ENCODE data around the gene KIAA0319L.
"Not testable (repeated sequence)": the region's sequence is repeated elsewhere in the genome, so short reads cannot be mapped to it uniquely, and the experiment has no call there.

Gene KIAA0319L

DNA sequence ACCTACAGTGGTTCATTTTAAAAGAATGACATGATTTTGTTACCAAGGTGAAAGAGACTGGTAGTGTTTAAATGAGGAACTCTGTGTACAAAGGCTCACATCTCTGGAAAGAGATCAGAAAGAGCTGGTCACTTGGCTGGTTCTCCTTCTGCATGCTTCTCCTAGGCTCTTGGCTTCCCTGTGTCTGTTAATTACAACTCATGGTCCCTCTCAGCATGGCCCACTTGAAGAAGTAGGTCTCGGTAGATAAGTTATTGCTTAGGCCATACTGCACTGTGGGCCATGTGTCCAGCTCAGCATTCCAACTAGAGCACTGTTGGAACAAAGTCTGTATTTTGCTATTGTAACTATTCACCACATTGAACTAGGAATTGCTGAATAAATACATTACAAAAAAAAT, 91.1 kb downstream of the KIAA0319L start:
- Histone ChIP-seq H3K4me1 (ENCODE audit: control insufficient read depth, insufficient read depth, low read length) (peaks cover 10% of the 10 kb centered on the region), H3K27ac (ENCODE audit: insufficient read depth, low read depth, low read length, poor library complexity, severe bottlenecking) (no peak overlapping the region), H3K4me3 (ENCODE audit: insufficient read depth, low read depth, low read length) (no peak overlapping the region), H3K9me3 (ENCODE audit: control insufficient read depth, low read length) (no peaks in the 10 kb centered on the region), H3K27me3 (ENCODE audit: control insufficient read depth, insufficient read depth, low read length, poor library complexity, severe bottlenecking) (no peaks in the 10 kb centered on the region), H3K36me3 (ENCODE audit: control insufficient read depth, insufficient read depth, low read length) (peaks cover 31% of the 10 kb centered on the region)
- WGBS, 2 experiments, result 92 to 100% methylated on average over 1 of the region's 1 CpG

DNA sequence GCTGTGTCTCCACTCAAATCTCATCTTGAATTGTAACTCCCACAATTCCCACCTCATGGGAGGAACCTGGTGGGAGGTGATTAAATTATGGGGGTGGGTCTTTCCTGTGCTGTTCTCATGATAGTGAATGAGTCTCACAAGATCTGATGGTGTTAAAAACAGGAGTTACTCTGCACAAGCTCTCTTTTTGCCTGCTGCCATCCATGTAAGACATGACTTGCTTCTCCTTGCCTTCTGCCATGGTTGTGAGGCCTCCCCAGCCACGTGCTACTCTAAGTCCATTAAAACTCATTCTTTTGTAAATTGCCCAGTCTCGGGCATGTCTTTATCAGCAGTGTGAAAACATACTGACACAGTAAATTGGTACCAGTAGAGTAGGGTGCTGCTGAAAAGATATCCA, 93.5 kb downstream of the KIAA0319L start:
- H3K9me3 ChIP-seq (ENCODE audit: control insufficient read depth, low read length); H3K27ac ChIP-seq (ENCODE audit: insufficient read depth, low read depth, low read length, poor library complexity, severe bottlenecking); H3K27me3 ChIP-seq (ENCODE audit: control insufficient read depth, insufficient read depth, low read length, poor library complexity, severe bottlenecking); H3K4me3 ChIP-seq (ENCODE audit: insufficient read depth, low read depth, low read length); H3K4me1 ChIP-seq (ENCODE audit: control insufficient read depth, insufficient read depth, low read length): not testable (repeated sequence)
- peaks cover 31% of the 10 kb centered on the region for H3K36me3 ChIP-seq (ENCODE audit: control insufficient read depth, insufficient read depth, low read length)
- 85 to 94% methylated on average over 2 of the region's 2 CpGs for WGBS, 2 experiments

DNA sequence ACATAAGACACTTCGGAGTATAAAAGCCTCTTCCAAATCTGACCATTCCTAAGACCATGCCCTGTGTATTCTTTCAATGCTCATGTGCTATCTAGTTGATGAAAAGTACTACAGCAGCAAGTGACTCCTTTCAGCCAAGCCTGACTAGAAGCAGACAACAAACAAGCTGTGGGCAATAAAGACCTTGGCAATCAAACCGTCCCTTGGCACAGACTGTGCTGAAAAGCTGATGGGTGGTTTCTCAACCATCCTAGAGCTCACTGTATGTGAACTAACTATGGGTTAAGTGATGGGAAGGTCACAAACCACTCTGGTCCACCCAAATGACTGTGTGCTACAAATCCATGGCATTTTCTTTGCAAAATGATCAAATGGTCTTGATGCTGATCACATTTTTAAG, 94.0 kb downstream of the KIAA0319L start:
- Histone ChIP-seq H3K9me3 (ENCODE audit: control insufficient read depth, low read length) (no peaks in the 10 kb centered on the region), H3K4me1 (ENCODE audit: control insufficient read depth, insufficient read depth, low read length) (no peaks in the 10 kb centered on the region), H3K36me3 (ENCODE audit: control insufficient read depth, insufficient read depth, low read length) (peaks cover 31% of the 10 kb centered on the region), H3K27ac (ENCODE audit: insufficient read depth, low read depth, low read length, poor library complexity, severe bottlenecking) (no peak overlapping the region), H3K4me3 (ENCODE audit: insufficient read depth, low read depth, low read length) (no peak overlapping the region), H3K27me3 (ENCODE audit: control insufficient read depth, insufficient read depth, low read length, poor library complexity, severe bottlenecking) (no peaks in the 10 kb centered on the region)
- WGBS, 2 experiments, result 85 to 94% methylated on average over 2 of the region's 2 CpGs

DNA sequence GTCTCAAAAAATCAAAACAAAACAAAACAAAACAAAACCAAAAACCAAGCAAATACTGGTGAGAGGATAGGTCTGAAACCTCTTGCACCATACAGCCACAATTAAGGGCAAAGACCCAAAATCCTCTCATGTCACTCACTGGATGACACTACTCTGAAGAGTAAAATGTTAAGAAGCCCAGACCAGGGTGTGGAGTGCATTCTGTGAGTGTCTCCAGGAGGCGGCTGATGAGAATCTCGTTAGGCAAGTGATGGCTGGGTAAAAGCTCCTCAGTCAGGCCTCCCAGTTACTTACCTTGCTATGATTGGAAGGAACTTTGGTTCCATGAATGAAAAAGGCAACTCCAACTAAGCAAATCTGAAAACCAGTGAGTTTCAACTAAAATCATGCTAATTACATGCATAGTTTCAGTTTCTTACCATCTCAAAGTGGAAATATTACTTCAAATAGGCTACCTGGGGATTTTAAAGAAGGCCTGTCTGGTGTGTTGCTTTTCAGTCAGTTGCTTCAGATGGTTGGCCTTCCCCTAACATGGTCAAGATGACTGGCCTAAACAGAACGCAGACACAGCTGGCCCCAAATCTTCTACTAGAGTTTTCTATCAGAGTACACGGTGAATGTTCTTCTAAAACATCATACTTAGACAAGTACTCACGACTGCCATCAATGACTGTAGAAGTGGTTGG, 95.1 kb downstream of the KIAA0319L start:
- H3K4me1 ChIP-seq (ENCODE audit: control insufficient read depth, insufficient read depth, low read length), result no peaks in the 10 kb centered on the region
- H3K27ac ChIP-seq (ENCODE audit: insufficient read depth, low read depth, low read length, poor library complexity, severe bottlenecking), result no peak overlapping the region
- WGBS, 2 experiments, result 94 to 96% methylated on average over 5 of the region's 5 CpGs
- no peaks in the 10 kb centered on the region for H3K9me3 ChIP-seq (ENCODE audit: control insufficient read depth, low read length)
- H3K27me3 ChIP-seq (ENCODE audit: control insufficient read depth, insufficient read depth, low read length, poor library complexity, severe bottlenecking), result no peaks in the 10 kb centered on the region
- peaks cover 31% of the 10 kb centered on the region for H3K36me3 ChIP-seq (ENCODE audit: control insufficient read depth, insufficient read depth, low read length)
- H3K4me3 ChIP-seq (ENCODE audit: insufficient read depth, low read depth, low read length), result no peak overlapping the region

DNA sequence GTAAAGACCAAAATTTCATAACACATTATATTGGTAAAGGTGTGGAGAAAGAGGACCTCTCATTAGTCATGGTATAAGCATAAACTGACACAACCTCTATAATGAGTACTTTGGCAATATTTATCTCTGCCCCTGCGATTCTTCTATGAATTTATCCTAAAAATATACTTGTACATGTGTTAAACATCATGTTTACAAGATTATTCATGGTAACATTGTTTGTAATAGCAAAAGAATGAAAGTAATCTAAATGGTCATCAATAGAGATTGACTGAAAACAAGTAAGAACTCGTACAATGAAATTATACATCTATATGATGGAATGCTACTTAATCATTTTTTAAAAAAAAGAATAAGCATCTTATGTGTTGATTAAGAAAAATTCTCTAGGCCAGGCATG, 96.4 kb downstream of the KIAA0319L start:
- no CpG with 5 or more reads among the region's 2 CpGs for WGBS, 2 experiments
- peaks cover 26% of the 10 kb centered on the region for H3K36me3 ChIP-seq (ENCODE audit: control insufficient read depth, insufficient read depth, low read length)
- H3K9me3 ChIP-seq (ENCODE audit: control insufficient read depth, low read length), result no peaks in the 10 kb centered on the region
- no peaks in the 10 kb centered on the region for H3K4me1 ChIP-seq (ENCODE audit: control insufficient read depth, insufficient read depth, low read length)
- H3K27me3 ChIP-seq (ENCODE audit: control insufficient read depth, insufficient read depth, low read length, poor library complexity, severe bottlenecking), result no peaks in the 10 kb centered on the region
- H3K4me3 ChIP-seq (ENCODE audit: insufficient read depth, low read depth, low read length), result no peak overlapping the region
- no peak overlapping the region for H3K27ac ChIP-seq (ENCODE audit: insufficient read depth, low read depth, low read length, poor library complexity, severe bottlenecking)

DNA sequence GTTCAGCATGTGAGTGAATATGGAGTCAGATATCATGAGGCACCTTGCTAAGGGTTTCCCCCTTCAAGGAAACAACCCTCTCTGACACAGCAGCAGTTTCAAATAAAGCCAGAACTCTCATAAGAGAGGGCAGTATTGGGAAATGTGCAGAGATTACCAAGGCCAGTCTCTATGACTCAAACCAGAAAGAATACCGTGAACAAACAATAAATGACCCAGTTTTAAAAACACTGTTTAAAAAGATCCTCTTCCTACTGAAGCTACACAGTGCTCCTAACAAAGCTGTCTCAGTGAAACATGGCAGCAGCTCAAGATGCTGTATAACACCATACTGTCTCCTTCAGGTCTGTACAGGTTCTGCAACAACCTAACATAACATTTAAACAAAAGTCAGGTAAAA, 102.6 kb downstream of the KIAA0319L start:
- H3K27ac ChIP-seq (ENCODE audit: insufficient read depth, low read depth, low read length, poor library complexity, severe bottlenecking), result no peak overlapping the region
- 94 to 97% methylated on average over 1 of the region's 1 CpG for WGBS, 2 experiments
- H3K9me3 ChIP-seq (ENCODE audit: control insufficient read depth, low read length), result no peaks in the 10 kb centered on the region
- H3K4me3 ChIP-seq (ENCODE audit: insufficient read depth, low read depth, low read length), result no peak overlapping the region
- no peaks in the 10 kb centered on the region for H3K27me3 ChIP-seq (ENCODE audit: control insufficient read depth, insufficient read depth, low read length, poor library complexity, severe bottlenecking)
- no peaks in the 10 kb centered on the region for H3K4me1 ChIP-seq (ENCODE audit: control insufficient read depth, insufficient read depth, low read length)
- H3K36me3 ChIP-seq (ENCODE audit: control insufficient read depth, insufficient read depth, low read length), result peaks cover 15% of the 10 kb centered on the region

DNA sequence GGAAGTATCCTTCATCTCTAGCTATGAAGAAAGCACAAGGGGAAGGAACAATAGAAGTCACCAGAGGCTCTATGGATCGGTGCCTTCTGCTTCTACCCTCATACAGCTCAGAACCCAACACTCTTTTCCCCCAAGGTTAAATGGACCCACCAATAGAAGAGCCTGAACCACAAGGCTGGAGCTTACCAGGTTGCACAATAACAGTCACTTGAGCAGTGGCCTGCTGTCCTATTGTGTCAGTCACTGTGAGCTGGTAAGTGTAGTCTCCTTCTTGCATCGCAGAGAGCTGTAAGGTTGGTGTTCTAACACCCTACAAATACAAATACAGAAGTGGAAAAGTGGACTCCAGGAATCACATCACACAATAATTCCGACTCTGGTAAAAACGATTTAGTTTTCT, 103.0 kb downstream of the KIAA0319L start:
- Histone ChIP-seq H3K4me1 (ENCODE audit: control insufficient read depth, insufficient read depth, low read length) (no peaks in the 10 kb centered on the region), H3K36me3 (ENCODE audit: control insufficient read depth, insufficient read depth, low read length) (peaks cover 19% of the 10 kb centered on the region), H3K27me3 (ENCODE audit: control insufficient read depth, insufficient read depth, low read length, poor library complexity, severe bottlenecking) (no peaks in the 10 kb centered on the region), H3K9me3 (ENCODE audit: control insufficient read depth, low read length) (no peaks in the 10 kb centered on the region), H3K27ac (ENCODE audit: insufficient read depth, low read depth, low read length, poor library complexity, severe bottlenecking) (no peak overlapping the region), H3K4me3 (ENCODE audit: insufficient read depth, low read depth, low read length) (no peak overlapping the region)
- 97% methylated on average over 4 of the region's 4 CpGs for WGBS, 2 experiments

DNA sequence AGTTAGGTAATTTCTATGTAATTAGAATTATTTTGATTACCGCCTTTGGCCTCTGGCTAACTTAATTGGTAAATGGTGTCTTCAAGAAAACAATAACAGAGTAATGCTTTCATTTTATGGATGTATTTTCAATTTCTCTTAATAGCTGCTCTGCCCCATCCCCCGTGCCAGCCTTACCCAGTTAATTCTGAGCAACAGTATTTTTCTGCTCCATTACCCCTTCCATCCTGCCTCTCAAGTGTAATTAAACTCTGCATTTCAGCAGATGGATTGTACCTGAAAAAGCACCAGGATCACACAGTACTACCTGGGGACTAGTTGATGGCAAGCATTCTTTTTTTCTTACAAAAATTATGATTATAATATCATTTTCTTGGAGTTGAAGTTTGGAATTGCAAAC, 104.2 kb downstream of the KIAA0319L start:
- 92 to 100% methylated on average over 2 of the region's 2 CpGs for WGBS, 2 experiments
- H3K27ac ChIP-seq (ENCODE audit: insufficient read depth, low read depth, low read length, poor library complexity, severe bottlenecking), result no peak overlapping the region
- H3K27me3 ChIP-seq (ENCODE audit: control insufficient read depth, insufficient read depth, low read length, poor library complexity, severe bottlenecking), result no peaks in the 10 kb centered on the region
- H3K36me3 ChIP-seq (ENCODE audit: control insufficient read depth, insufficient read depth, low read length), result peaks cover 30% of the 10 kb centered on the region
- no peak overlapping the region for H3K4me3 ChIP-seq (ENCODE audit: insufficient read depth, low read depth, low read length)
- no peaks in the 10 kb centered on the region for H3K4me1 ChIP-seq (ENCODE audit: control insufficient read depth, insufficient read depth, low read length)
- H3K9me3 ChIP-seq (ENCODE audit: control insufficient read depth, low read length), result no peaks in the 10 kb centered on the region

DNA sequence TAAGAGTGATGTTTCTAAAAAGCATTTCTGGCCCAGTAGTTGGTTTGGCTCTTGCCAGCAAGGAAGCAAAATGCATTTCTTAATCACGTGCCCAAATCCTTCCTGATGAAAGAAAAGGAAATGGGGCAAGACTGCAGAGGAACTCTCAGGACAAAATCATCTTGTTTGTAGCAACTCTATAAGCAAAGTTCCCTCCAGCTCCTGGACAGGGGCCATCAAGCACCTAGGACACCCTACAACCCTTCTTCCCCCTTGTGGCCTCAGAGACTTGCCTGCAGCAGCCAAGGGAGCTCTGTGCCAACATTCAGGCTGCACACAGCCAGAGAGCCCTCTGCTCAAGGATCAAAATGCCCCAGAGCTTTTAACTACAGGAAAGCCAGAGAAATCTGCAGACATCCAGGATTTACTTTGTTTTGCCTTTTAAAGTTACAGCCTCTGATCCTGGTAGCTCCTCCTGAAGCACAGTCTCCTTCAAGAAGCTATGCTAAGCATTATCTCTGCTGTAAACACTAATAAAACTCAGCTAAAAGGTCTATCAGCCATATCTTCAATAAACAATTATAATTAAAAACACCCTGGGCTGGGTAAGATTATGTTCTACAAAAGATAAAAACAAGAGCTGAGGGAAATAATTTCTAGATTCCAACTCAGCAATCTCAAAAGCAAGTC, 105.0 kb downstream of the KIAA0319L start:
- H3K27me3 ChIP-seq (ENCODE audit: control insufficient read depth, insufficient read depth, low read length, poor library complexity, severe bottlenecking), result no peaks in the 10 kb centered on the region
- 88 to 90% methylated on average over 1 of the region's 1 CpG for WGBS, 2 experiments
- H3K4me3 ChIP-seq (ENCODE audit: insufficient read depth, low read depth, low read length), result no peak overlapping the region
- peaks cover 33% of the 10 kb centered on the region for H3K36me3 ChIP-seq (ENCODE audit: control insufficient read depth, insufficient read depth, low read length)
- no peaks in the 10 kb centered on the region for H3K9me3 ChIP-seq (ENCODE audit: control insufficient read depth, low read length)
- H3K4me1 ChIP-seq (ENCODE audit: control insufficient read depth, insufficient read depth, low read length), result no peaks in the 10 kb centered on the region
- H3K27ac ChIP-seq (ENCODE audit: insufficient read depth, low read depth, low read length, poor library complexity, severe bottlenecking), result no peak overlapping the region

DNA sequence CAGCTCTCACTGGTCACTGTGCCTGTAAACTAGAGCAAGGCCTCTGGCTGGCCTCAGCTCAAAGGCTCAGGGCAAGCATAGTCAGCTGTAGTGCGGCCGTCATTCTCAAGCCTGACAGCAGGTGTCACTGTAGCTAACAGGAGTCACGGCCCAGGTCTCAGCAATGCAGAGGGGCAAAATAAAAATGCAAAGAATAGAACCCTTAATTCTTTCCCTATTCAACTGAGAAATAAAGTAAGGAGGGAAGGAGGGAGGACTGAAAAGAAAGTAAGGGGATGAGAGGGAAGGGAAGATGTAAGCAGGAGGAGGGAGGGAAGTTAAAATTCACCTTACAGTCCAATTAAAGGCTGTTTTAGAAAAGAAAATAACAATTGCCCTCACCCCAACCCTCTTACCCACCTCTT, 106.1 kb downstream of the KIAA0319L start:
- no peak overlapping the region for H3K4me3 ChIP-seq (ENCODE audit: insufficient read depth, low read depth, low read length)
- no peaks in the 10 kb centered on the region for H3K4me1 ChIP-seq (ENCODE audit: control insufficient read depth, insufficient read depth, low read length)
- 5 to 13% methylated on average over 3 of the region's 3 CpGs for WGBS, 2 experiments
- H3K27ac ChIP-seq (ENCODE audit: insufficient read depth, low read depth, low read length, poor library complexity, severe bottlenecking), result no peak overlapping the region
- H3K27me3 ChIP-seq (ENCODE audit: control insufficient read depth, insufficient read depth, low read length, poor library complexity, severe bottlenecking), result no peaks in the 10 kb centered on the region
- no peaks in the 10 kb centered on the region for H3K9me3 ChIP-seq (ENCODE audit: control insufficient read depth, low read length)
- H3K36me3 ChIP-seq (ENCODE audit: control insufficient read depth, insufficient read depth, low read length), result peaks cover 33% of the 10 kb centered on the region
